ENCODE results near the gene PTBP2. TPM values are rescaled to one million over a fixed set of nuclear protein-coding genes. Genes with fewer than 3 reads are reported as not detected.

The PTBP2 gene
- total and polyA plus RNA-seq, 4 donors = 7.8 to 46.3 (median 28.7) TPM

DNA sequence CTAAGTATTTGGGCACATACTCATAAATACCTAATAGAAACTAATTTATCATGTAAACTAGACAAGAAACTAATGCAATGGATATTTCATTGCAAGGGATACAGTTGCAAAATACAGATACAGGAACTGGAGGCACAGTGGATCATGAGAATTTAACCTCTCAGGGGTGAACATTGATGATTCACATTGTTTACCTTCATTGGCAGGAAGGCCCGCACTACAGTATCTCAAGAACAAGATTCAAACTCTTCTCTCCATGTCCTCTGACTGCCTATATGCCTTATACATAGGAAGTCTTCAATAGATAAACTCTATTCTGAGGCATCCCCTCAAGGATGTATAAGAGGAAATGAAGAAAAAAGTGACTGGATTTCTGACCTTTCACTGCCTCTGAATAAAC is 18.4 kb upstream of the PTBP2 start:
- ATAC-seq (ENCODE audit: low FRiP score) = no peak
- Histone ChIP-seq H3K9me3 (ENCODE audit: control insufficient read depth, low read length) (no peaks in the 10 kb centered on the region), H3K4me1 (ENCODE audit: control insufficient read depth in 1 of 2, insufficient read depth in 2 of 2, low read length in 2 of 2) (no peaks in the 10 kb centered on the region), H3K27me3 (ENCODE audit: control insufficient read depth in 1 of 2, insufficient read depth in 2 of 2, low read length in 1 of 2) (no peaks in the 10 kb centered on the region), H3K4me3 (ENCODE audit: low read length in 2 of 2) (no peak overlapping the region), H3K27ac (ENCODE audit: low read depth in 1 of 2, low read length in 2 of 2) (no peak overlapping the region), H3K36me3 (ENCODE audit: control insufficient read depth in 1 of 2, insufficient read depth in 2 of 2, low read length in 1 of 2) (no peaks in the 10 kb centered on the region)
- DNase-seq = no peak
- intact Hi-C loops (cut with DNase I) = no loop called here
- WGBS, 2 donors = 85 to 93% methylated on average over 1 of the region's 1 CpG

GRCh38 chr1:96707023-96707422 is 14.6 kb upstream of the PTBP2 start:
- Histone ChIP-seq H3K27ac (ENCODE audit: low read depth in 1 of 2, low read length in 2 of 2) (no peak overlapping the region), H3K4me1 (ENCODE audit: control insufficient read depth in 1 of 2, insufficient read depth in 2 of 2, low read length in 2 of 2) (no peaks in the 10 kb centered on the region), H3K36me3 (ENCODE audit: control insufficient read depth in 1 of 2, insufficient read depth in 2 of 2, low read length in 1 of 2) (no peaks in the 10 kb centered on the region), H3K27me3 (ENCODE audit: control insufficient read depth in 1 of 2, insufficient read depth in 2 of 2, low read length in 1 of 2) (no peaks in the 10 kb centered on the region), H3K9me3 (ENCODE audit: control insufficient read depth, low read length) (no peaks in the 10 kb centered on the region), H3K4me3 (ENCODE audit: low read length in 2 of 2) (no peak overlapping the region)
- WGBS, 2 donors = 81 to 84% methylated on average over 3 of the region's 3 CpGs
- intact Hi-C loops (cut with DNase I) = no loop called here
- ATAC-seq (ENCODE audit: low FRiP score) = no peak
- DNase-seq = no peak

DNA sequence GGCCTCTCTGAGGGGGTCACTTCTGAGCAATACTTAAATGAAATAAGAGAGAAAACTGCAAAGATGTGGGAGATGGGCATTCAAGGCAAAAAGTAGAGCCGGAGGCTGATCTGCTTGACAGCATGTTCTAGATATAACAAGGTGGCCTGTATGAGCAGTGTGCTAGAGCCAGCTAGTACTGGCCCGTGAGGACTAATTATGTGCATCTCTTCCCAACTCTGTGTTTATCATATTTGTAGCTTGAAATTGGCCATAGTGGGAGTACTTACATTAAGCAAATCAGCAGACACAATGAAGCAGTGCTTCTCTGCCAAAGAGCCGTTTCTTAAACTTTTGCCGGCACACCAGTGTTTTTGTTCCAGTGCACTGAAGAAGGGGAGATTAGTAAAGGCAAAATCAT is 13.1 kb upstream of the PTBP2 start:
- Histone ChIP-seq H3K27ac (ENCODE audit: low read depth in 1 of 2, low read length in 2 of 2) (no peak overlapping the region), H3K36me3 (ENCODE audit: control insufficient read depth in 1 of 2, insufficient read depth in 2 of 2, low read length in 1 of 2) (no peaks in the 10 kb centered on the region), H3K4me3 (ENCODE audit: low read length in 2 of 2) (no peak overlapping the region), H3K9me3 (ENCODE audit: control insufficient read depth, low read length) (no peaks in the 10 kb centered on the region), H3K4me1 (ENCODE audit: control insufficient read depth in 1 of 2, insufficient read depth in 2 of 2, low read length in 2 of 2) (no peaks in the 10 kb centered on the region), H3K27me3 (ENCODE audit: control insufficient read depth in 1 of 2, insufficient read depth in 2 of 2, low read length in 1 of 2) (no peaks in the 10 kb centered on the region)
- WGBS, 2 donors = 77 to 86% methylated on average over 4 of the region's 4 CpGs
- DNase-seq (no peak), ATAC-seq (ENCODE audit: low FRiP score) (no peak)
- intact Hi-C loops (cut with DNase I) = no loop called here

DNA sequence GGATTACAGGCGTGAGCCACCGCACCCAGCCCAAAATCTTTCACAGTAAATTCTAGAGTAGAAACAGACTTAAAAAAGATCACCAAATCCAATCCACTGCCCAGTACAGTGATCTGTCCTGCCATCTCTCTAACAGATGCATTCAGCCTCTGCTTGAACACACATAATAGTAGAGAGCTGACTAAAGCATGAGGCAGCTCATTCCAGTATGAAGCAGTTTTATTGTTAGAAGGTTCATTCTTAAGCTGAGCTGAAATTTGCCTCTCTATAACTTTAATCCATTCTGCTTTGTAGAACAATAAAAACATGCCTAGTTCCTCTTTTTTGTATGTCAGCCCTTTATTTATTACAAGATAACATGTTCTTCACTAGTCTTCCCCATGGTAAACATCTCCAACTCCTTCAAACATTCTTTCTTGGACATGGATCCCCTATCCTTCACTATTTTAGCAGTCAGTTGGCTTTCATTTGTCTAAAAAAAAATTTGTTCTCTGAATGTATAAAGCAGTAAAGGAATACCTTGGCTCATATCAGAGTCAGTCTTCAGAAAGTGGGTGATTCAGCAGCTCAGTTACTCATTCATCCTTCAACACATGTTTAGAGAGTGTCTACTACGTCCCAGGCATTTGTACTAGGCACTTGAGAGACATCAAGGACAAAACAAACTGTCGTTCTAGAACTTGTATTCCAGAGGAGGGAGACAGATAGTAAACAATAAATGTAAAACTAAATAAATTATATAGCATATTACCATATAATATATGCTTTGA is 10.7 kb upstream of the PTBP2 start:
- ATAC-seq (ENCODE audit: low FRiP score) (no peak), DNase-seq (no peak)
- H3K36me3 ChIP-seq (ENCODE audit: control insufficient read depth in 1 of 2, insufficient read depth in 2 of 2, low read length in 1 of 2) = no peaks in the 10 kb centered on the region
- no peak overlapping the region for H3K4me3 ChIP-seq (ENCODE audit: low read length in 2 of 2)
- 79 to 82% methylated on average over 4 of the region's 4 CpGs for WGBS, 2 donors
- no peak overlapping the region for H3K27ac ChIP-seq (ENCODE audit: low read depth in 1 of 2, low read length in 2 of 2)
- H3K9me3 ChIP-seq (ENCODE audit: control insufficient read depth, low read length) = no peaks in the 10 kb centered on the region
- H3K4me1 ChIP-seq (ENCODE audit: control insufficient read depth in 1 of 2, insufficient read depth in 2 of 2, low read length in 2 of 2) = no peaks in the 10 kb centered on the region
- intact Hi-C loops (cut with DNase I) = no loop called here
- no peaks in the 10 kb centered on the region for H3K27me3 ChIP-seq (ENCODE audit: control insufficient read depth in 1 of 2, insufficient read depth in 2 of 2, low read length in 1 of 2)

DNA sequence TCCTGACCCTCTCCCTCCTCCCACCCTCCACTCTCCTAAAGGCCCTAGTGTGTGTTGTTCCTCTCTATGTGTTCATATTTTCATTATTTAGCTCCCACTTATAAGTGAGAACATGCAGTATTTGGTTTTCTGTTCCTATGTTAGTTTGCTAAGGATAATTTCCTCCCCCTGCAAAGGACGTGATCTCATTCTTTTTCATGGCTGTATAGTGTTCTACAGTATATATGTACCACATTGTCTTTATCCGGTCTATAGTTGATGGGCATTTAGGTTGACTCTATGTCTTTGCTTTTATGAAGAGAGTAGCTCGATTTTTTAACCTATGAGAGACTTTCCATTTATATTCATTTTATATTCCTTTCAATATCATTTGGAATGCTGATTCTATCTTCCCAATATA is 7.9 kb upstream of the PTBP2 start:
- intact Hi-C loops (cut with DNase I) = no loop called here
- Histone ChIP-seq H3K27me3 (ENCODE audit: control insufficient read depth in 1 of 2, insufficient read depth in 2 of 2, low read length in 1 of 2) (no peaks in the 10 kb centered on the region), H3K9me3 (ENCODE audit: control insufficient read depth, low read length) (no peaks in the 10 kb centered on the region), H3K4me3 (ENCODE audit: low read length in 2 of 2) (no peak overlapping the region), H3K36me3 (ENCODE audit: control insufficient read depth in 1 of 2, insufficient read depth in 2 of 2, low read length in 1 of 2) (no peaks in the 10 kb centered on the region), H3K4me1 (ENCODE audit: control insufficient read depth in 1 of 2, insufficient read depth in 2 of 2, low read length in 2 of 2) (no peaks in the 10 kb centered on the region), H3K27ac (ENCODE audit: low read depth in 1 of 2, low read length in 2 of 2) (no peak overlapping the region)
- 90 to 92% methylated on average over 3 of the region's 3 CpGs for WGBS, 2 donors
- ATAC-seq (ENCODE audit: low FRiP score) (no peak), DNase-seq (no peak)

DNA sequence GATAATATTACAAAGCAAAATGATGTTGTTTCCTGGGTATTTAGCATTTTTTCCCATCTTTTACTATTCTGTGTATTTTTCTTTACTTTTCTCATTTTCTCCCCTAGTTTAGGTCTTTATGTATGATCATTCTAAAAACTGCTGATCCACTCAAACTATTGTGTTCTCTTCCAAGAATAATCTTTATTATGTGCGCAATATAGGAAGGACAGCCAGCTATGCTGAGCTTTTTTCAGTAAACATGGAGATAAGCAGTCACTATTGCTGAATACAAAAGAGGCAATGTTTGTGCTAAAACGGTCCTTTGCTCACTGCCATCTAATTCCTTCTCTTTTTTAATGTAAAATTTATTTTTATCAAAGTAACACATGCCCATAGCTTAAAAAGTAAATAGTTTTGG is 6.7 kb upstream of the PTBP2 start:
- H3K9me3 ChIP-seq (ENCODE audit: control insufficient read depth, low read length) = no peaks in the 10 kb centered on the region
- DNase-seq = no peak
- H3K4me1 ChIP-seq (ENCODE audit: control insufficient read depth in 1 of 2, insufficient read depth in 2 of 2, low read length in 2 of 2) = no peaks in the 10 kb centered on the region
- intact Hi-C loops (cut with DNase I) = no loop called here
- H3K27ac ChIP-seq (ENCODE audit: low read depth in 1 of 2, low read length in 2 of 2) = no peak overlapping the region
- no peaks in the 10 kb centered on the region for H3K36me3 ChIP-seq (ENCODE audit: control insufficient read depth in 1 of 2, insufficient read depth in 2 of 2, low read length in 1 of 2)
- WGBS, 2 donors = 64 to 65% methylated on average over 2 of the region's 2 CpGs
- no peak for ATAC-seq (ENCODE audit: low FRiP score)
- no peaks in the 10 kb centered on the region for H3K27me3 ChIP-seq (ENCODE audit: control insufficient read depth in 1 of 2, insufficient read depth in 2 of 2, low read length in 1 of 2)
- H3K4me3 ChIP-seq (ENCODE audit: low read length in 2 of 2) = no peak overlapping the region

DNA sequence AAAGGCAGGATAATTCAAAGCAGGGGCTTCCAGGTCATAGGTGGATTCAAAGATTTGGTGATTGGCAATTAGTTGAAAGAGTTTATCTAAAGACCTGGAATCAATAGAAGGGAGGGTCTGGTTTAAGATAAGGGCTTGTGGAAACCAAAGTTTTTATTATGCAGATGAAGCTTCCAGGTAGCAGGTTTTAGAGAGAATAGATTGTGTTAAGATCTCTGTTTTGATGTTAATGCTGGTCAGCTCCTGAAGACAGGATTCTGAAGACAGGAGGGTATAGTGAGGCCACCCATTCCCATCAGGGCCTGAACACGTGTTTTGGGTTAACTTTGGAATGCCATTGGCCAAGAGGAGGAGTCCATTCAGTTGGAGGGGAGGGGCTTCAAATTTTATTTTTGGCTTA is 6.1 kb upstream of the PTBP2 start:
- WGBS, 2 donors = 35 to 42% methylated on average over 1 of the region's 1 CpG
- H3K4me1 ChIP-seq (ENCODE audit: control insufficient read depth in 1 of 2, insufficient read depth in 2 of 2, low read length in 2 of 2) = no peaks in the 10 kb centered on the region
- no peak overlapping the region for H3K27ac ChIP-seq (ENCODE audit: low read depth in 1 of 2, low read length in 2 of 2)
- ATAC-seq (ENCODE audit: low FRiP score) (no peak), DNase-seq (no peak)
- H3K4me3 ChIP-seq (ENCODE audit: low read length in 2 of 2) = no peak overlapping the region
- H3K9me3 ChIP-seq (ENCODE audit: control insufficient read depth, low read length) = no peaks in the 10 kb centered on the region
- intact Hi-C loops (cut with DNase I) = no loop called here
- H3K36me3 ChIP-seq (ENCODE audit: control insufficient read depth in 1 of 2, insufficient read depth in 2 of 2, low read length in 1 of 2) = no peaks in the 10 kb centered on the region
- H3K27me3 ChIP-seq (ENCODE audit: control insufficient read depth in 1 of 2, insufficient read depth in 2 of 2, low read length in 1 of 2) = no peaks in the 10 kb centered on the region

DNA sequence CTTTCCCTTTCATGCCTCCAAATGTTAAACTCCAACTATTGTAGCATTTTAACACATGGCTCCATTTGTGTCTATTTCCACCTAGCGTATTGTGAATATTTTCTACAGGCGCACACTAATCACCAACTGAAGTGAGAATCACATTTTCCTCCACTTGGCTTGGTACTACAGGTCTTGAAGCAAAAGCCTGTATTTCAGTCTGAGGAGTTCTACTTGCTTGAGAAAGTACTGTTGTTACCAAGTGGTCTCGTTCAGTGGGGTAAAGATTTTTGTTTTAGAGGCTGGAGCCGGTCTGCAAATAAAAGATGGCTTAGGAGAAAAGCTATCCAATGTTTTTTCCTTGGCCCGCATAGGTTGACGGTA is 550 bp upstream of the PTBP2 start:
- peaks cover 0 to 2% of the 10 kb centered on the region in 2 donors for H3K4me1 ChIP-seq (ENCODE audit: control insufficient read depth in 1 of 2, insufficient read depth in 2 of 2, low read length in 2 of 2)
- no peaks in the 10 kb centered on the region for H3K9me3 ChIP-seq (ENCODE audit: control insufficient read depth, low read length)
- intact Hi-C loops (cut with DNase I) = loop anchor here in 1 of 2 donors (5.0 kb wide), 1 partner anchor 51 kb away; no protein-coding TSS in a partner anchor
- peak overlapping the region; percentile 92 to 95 for H3K4me3 ChIP-seq (ENCODE audit: low read length in 2 of 2)
- ATAC-seq (ENCODE audit: low FRiP score) = no peak
- no peaks in the 10 kb centered on the region for H3K36me3 ChIP-seq (ENCODE audit: control insufficient read depth in 1 of 2, insufficient read depth in 2 of 2, low read length in 1 of 2)
- WGBS, 2 donors = 7 to 8% methylated on average over 6 of the region's 6 CpGs
- H3K27ac ChIP-seq (ENCODE audit: low read depth in 1 of 2, low read length in 2 of 2) = peak overlapping the region in 1 of 2 donors; percentile 46
- no peaks in the 10 kb centered on the region for H3K27me3 ChIP-seq (ENCODE audit: control insufficient read depth in 1 of 2, insufficient read depth in 2 of 2, low read length in 1 of 2)
- no peak for DNase-seq

DNA sequence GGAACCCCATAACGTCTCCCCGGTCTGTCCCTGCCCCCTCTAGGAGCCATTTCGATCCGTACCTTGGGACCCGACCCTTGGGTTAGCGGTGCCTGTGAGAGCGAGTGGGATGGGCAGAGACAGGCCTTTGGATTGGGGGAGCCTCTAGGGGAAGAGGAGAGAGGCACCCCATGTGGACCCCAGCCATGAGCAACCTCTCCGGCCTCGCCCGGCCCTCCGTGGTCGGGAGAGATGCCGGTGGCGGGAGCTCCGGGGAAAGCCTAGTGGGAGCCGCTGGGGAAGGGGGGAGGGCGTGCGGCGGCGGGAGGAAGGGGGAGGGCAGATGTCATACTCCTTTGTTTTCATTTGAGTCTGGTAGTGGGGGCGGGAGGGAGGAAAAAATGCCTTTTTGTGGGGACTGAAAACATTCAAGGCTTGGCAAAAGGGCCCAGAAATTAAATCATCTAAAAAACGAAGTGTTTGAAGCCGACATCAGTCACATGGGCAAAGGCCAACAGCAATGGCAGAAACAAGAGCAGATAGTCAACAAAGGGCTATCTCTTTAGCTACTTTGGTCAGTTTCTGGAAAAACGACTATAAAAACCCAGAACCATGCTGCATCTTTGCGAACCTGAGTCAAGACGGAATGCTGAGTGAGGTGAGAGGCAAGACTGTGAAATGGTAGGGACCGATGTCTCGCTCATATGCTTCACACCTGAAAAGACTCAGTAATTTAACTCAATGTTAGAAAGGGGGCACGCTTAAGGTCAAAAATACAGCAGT is 758 bp downstream of the PTBP2 start:
- ATAC-seq (ENCODE audit: low FRiP score) = peak; percentile 88
- Histone ChIP-seq H3K4me1 (ENCODE audit: control insufficient read depth in 1 of 2, insufficient read depth in 2 of 2, low read length in 2 of 2) (peaks cover 0 to 2% of the 10 kb centered on the region in 2 donors), H3K9me3 (ENCODE audit: control insufficient read depth, low read length) (no peaks in the 10 kb centered on the region), H3K27ac (ENCODE audit: low read depth in 1 of 2, low read length in 2 of 2) (peak overlapping the region; percentile 38 to 73), H3K27me3 (ENCODE audit: control insufficient read depth in 1 of 2, insufficient read depth in 2 of 2, low read length in 1 of 2) (no peaks in the 10 kb centered on the region), H3K36me3 (ENCODE audit: control insufficient read depth in 1 of 2, insufficient read depth in 2 of 2, low read length in 1 of 2) (no peaks in the 10 kb centered on the region), H3K4me3 (ENCODE audit: low read length in 2 of 2) (peak overlapping the region; percentile 92 to 95)
- peak; percentile 74 to 88 for DNase-seq
- WGBS, 2 donors = 1% methylated on average over 27 to 29 of the region's 29 CpGs
- intact Hi-C loops (cut with DNase I) = loop anchor here in 1 of 2 donors (5.0 kb wide), 1 partner anchor 50 kb away; no protein-coding TSS in a partner anchor

All from aorta (tissue), 5 donors.